Measurements from ENCODE around the gene NDUFAF5. TPM values are rescaled to one million over a fixed set of nuclear protein-coding genes. Genes with fewer than 3 reads are reported as not detected.

The NDUFAF5 gene
- total RNA-seq, 1 experiment from 2014 or later, result 34.0 TPM

DNA sequence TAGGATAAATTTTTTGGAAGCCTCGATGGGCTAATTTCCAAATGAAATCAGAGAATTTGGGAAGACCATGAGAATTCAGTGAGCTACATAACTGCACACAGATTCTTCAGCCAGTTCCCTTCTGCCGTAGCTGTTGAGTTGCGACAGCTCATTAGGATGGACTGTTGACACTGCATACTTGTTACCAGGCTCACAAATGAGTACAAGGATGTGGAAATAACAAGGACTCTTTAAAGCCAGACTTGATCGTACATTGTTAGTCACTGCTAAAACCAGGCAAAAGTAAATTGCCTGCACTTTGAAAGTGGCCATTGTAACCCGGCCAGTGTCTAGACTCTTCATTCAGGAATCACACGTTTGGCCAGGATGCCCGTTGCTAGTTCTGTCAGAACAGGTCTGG, 37.0 kb downstream of the NDUFAF5 start:
- DNase-seq (ENCODE audit: low spot score), result no peak

DNA sequence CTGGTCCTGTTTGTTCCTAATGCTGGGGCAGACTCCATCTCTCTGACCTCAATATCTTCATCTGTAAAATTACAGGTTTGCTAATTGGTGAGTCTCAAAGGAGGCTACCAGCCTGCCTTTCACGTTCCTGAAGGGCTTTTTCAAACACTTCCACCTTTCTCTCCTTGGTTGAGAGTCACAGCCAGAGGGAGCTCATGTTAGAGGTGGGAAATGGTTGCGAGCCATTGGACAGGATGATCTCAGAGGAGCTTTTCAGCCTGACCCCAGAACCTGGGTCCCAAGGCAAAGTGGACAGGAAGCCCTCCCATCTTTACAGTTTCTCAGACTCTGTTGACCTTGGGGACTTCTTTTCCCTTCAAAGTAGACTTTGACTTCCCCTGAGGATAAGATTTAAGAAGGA, 37.6 kb downstream of the NDUFAF5 start:
- DNase-seq (ENCODE audit: low spot score), result no peak

GRCh38 chr20:13824459-13824858, 39.6 kb downstream of the NDUFAF5 start:
- no peak for DNase-seq (ENCODE audit: low spot score)

DNA sequence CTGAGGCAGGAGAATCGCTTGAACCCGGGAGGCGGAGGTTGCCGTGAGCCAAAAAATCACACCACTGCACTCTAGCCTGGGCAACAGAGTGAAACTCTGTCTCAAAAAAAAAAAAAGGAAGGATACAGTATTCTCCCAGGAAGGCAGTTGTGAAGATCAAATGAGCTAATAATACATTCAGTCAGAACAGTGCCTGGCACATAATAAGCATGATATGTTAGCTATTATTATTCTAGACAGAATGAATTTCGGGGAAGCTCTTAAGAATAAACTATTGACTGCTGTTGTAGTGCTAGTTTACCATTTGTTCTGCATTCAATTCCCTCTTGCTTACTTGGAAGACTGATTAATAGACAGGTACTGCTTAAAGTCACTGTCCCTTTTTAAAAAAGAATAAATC, 40.6 kb downstream of the NDUFAF5 start:
- DNase-seq (ENCODE audit: low spot score), result no peak

GRCh38 chr20:13831476-13831875, 46.6 kb downstream of the NDUFAF5 start:
- no peak for DNase-seq (ENCODE audit: low spot score)

DNA sequence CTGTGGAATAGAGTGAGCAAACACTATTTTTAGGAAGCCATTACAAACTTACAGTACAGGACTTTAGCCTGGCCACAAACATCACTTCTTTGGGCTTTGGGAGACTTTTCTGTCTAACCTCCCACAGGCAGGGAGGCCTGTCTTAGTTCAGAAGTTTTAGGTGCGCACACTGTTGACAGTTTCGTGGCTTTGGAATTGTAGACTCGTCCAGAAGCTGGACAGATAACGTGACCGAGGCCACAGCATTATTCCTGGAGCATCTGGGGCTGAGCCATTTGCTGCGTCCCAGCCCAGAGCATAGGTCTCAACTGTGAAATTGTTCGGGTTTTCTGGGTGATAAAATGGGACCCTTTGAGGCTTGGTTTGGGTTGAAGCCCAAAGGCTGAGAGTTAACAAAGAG, 53.8 kb downstream of the NDUFAF5 start:
- no peak for DNase-seq (ENCODE audit: low spot score)

GRCh38 chr20:13839421-13840092, 54.7 kb downstream of the NDUFAF5 start:
- DNase-seq (ENCODE audit: low spot score), result peak; percentile 68

GRCh38 chr20:13840093-13840465, 55.3 kb downstream of the NDUFAF5 start:
- DNase-seq (ENCODE audit: low spot score), result no peak

GRCh38 chr20:13841206-13841605, 56.4 kb downstream of the NDUFAF5 start:
- DNase-seq (ENCODE audit: low spot score), result no peak

DNA sequence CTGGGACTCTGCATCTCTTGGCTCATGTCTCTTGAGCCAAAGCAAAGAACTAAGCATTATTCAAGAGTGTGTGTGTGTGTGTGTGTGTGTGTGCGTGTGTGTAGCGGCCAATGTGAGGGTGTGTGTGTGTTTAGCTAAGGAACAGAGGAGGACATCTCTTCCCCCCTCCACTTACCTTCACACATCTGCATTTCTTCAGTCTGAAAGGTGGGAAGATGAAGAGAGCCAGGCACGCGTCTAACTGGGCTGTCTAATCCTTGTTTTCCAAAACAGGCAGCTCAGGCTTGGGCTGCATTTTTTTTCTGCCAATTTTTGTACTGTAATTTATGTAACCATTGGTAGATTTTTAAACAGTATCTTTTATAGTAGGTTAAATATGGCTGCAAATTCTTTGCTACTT, 59.5 kb downstream of the NDUFAF5 start:
- no peak for DNase-seq (ENCODE audit: low spot score)

- no peak for DNase-seq (ENCODE audit: low spot score)
These were observed 66.5 kb downstream of the NDUFAF5 start for GRCh38 chr20:13851279-13851678.

DNA sequence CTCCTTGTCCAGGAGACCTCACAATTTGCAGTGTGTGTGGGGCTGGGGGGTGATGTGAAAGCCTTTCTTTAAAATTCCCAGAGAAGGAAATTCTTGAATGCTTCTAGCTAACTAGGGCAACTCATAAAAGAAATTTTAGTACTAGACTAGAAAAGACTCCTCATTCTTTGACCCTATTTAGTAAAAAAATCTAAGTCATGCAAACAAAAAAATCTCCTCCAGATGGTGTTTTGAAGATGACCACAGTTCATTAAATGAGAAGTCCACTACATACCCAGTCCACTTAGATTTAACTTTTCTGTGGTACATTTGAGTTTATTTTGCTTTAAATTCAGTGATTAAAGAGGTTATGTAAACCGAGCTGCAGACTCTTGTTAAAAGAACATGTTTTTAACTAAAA, 67.5 kb downstream of the NDUFAF5 start:
- DNase-seq (ENCODE audit: low spot score), result no peak

GRCh38 chr20:13855613-13856012, 70.8 kb downstream of the NDUFAF5 start:
- no peak for DNase-seq (ENCODE audit: low spot score)

GRCh38 chr20:13856354-13856753, 71.5 kb downstream of the NDUFAF5 start:
- no peak for DNase-seq (ENCODE audit: low spot score)

- DNase-seq (ENCODE audit: low spot score), result no peak
These were observed 72.5 kb downstream of the NDUFAF5 start for GRCh38 chr20:13857304-13857703.

DNA sequence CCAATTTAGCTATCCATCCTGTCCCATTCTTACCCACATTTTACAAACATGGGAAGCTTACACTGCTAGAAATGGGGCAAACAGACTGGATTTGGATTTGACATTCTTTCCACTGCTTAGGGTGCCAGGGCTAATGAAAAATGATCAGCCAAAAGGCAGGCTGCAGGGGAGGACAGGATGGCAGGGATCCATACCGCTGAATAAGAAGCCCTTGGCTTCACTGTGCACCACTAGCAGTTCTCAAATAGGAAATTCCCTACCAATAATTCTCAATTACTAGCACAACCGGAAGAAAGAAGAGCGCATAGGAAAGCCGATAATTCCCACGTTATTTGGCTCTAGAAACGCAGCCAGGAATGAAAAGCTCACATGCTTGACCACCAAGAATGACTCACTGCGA, 73.1 kb downstream of the NDUFAF5 start:
- DNase-seq (ENCODE audit: low spot score), result no peak

DNA sequence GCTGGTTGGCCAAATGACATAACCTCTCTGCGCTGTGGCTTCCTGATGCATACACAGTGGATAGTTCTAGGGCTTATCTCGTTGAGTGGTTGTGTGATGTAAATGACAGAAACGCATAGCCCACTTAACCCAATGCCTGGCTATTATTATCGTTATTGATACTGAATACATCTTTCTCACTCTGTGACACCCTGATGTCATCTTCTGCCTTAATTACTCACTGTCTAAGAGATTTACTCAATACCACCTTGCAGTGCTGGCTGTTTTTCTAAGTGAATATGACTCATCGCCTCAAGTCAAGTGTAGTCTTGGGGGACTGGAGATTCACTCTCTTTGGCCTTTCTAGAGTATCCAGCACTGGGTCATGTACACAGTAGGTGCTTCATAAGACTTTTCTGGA, 73.6 kb downstream of the NDUFAF5 start:
- DNase-seq (ENCODE audit: low spot score), result no peak

GRCh38 chr20:13858871-13859270, 74.0 kb downstream of the NDUFAF5 start:
- no peak for DNase-seq (ENCODE audit: low spot score)

- no peak for DNase-seq (ENCODE audit: low spot score)
These were observed 77.4 kb downstream of the NDUFAF5 start for GRCh38 chr20:13862245-13862644.

DNA sequence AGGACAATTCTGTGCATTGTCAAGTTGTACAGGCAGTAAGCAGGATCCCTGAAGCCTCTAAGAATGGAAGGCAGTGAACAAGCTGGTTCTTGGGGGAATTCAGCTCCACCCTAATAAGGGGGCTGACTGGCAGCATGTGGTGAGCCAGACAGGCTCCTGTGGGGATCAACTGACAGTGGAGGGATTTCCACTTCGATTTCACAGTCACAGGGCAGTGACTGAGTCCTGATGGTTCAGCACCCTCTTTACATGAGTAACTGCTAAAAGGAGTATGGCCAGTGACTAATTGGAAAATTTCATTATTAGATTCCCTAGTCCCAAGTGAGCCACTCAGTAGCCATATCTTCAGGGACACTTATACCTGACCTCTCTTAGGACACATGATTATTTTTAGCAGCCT, 78.4 kb downstream of the NDUFAF5 start:
- no peak for DNase-seq (ENCODE audit: low spot score)

- no peak for DNase-seq (ENCODE audit: low spot score)
These were observed 80.3 kb downstream of the NDUFAF5 start for GRCh38 chr20:13865156-13865555.

DNA sequence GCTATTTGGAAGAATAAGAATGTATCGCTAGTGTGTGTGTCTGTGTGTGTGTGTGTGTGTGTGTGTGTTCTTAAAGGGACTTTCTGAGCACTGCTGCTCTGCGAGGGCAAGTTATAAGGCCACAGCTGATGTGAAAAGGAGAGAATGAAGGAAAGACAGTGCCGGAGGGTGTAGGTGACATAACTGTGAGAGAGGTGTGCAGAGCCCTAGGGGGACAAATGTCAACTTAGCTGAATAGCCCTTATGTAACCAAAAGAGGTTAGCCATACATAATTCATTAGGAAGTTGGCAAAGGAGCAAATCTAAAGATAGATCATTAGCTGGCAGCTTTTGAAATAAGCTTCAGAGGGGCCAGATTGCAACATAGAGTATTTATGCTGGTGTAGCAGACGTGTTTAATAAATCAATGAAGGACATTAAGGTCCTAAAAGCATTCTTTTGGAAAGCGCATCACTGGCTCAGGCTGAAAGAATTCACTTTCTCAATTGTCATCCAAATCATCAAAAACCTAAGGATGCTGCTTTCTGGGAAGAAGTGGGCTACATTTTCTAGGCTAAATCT, 81.0 kb downstream of the NDUFAF5 start:
- no peak for DNase-seq (ENCODE audit: low spot score)

GRCh38 chr20:13868331-13868730, 83.5 kb downstream of the NDUFAF5 start:
- peak; percentile 31 for DNase-seq (ENCODE audit: low spot score)

DNA sequence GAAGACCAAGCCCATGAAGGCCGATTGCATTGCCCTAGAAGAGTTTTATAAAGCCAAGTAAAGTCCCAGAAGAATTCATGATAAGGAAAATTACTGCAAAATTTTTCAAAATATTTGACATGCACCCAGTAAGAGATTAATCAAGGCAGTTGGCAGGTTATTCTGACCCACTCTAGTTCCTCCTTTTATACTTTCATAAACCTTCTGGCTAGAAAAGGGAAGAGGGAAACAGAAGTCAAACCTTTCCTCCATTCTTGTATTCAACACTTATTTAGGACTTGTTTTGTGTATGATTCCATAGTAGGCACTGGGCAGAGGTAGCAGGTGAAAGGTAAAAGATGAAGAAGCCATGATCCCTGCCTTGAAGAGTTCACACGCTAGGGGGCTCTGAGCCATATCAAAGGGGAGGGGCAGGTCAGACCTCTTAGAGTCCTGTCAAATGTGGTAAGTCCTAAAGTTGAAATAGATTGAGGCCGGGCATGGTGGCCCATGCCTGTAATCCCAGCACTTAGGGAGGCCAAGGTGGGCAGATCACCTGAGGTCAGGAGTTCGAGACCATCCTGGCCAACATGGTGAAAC, 85.4 kb downstream of the NDUFAF5 start:
- no peak for DNase-seq (ENCODE audit: low spot score)

All from H4 (cell line).